LNCaP clone FGC (cell line): ENCODE data around the gene MPL.

Experiments used
- DNase-seq: peaks from one replicate; pipeline ENCODE4 v3.0.0-alpha.2; 2011; ENCODE audit warnings: low read depth
- H3K4me3 ChIP-seq: 2 replicates; pipeline ENCODE4 v1.5.1; 2011; ENCODE audit warnings: mild to moderate bottlenecking, low read depth, low read length, control low read depth
- TF ChIP-seq, protein P1 (sequence below): IDR thresholded peaks from 2 replicates; pipeline ENCODE4 v1.5.1; 2012; ENCODE audit warnings: mild to moderate bottlenecking; ENCODE audit not compliant: control insufficient read depth, insufficient read depth; ENCODE audit errors: extremely low read depth

MPL gene

DNA sequence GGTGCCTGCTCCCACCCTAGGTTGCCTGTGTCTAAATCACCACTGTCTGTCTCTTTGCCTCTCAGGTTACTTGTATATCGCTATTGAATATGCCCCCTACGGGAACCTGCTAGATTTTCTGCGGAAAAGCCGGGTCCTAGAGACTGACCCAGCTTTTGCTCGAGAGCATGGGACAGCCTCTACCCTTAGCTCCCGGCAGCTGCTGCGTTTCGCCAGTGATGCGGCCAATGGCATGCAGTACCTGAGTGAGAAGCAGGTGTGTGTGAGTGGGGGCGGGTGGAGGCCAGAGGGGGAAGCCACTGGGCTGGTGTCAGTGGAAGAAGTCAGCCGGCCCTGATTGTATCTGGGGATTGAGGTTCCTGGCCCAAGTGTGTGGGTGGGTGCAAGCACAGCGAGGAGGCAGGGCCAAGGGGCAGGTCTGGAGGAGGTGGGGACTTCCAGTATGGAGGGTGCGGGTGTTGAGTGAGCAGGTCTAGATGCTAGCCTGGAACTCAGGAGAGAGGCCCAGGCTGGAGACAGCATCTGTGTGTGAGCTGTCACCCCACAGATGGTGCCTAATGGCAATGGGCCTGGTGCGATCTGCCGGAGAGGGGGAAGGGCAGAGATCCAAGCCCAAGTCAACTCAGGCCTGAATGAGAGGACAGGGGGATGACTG is 19.7 kb upstream of the MPL start:
- no peak for DNase-seq
- TF ChIP-seq, protein P1, sequence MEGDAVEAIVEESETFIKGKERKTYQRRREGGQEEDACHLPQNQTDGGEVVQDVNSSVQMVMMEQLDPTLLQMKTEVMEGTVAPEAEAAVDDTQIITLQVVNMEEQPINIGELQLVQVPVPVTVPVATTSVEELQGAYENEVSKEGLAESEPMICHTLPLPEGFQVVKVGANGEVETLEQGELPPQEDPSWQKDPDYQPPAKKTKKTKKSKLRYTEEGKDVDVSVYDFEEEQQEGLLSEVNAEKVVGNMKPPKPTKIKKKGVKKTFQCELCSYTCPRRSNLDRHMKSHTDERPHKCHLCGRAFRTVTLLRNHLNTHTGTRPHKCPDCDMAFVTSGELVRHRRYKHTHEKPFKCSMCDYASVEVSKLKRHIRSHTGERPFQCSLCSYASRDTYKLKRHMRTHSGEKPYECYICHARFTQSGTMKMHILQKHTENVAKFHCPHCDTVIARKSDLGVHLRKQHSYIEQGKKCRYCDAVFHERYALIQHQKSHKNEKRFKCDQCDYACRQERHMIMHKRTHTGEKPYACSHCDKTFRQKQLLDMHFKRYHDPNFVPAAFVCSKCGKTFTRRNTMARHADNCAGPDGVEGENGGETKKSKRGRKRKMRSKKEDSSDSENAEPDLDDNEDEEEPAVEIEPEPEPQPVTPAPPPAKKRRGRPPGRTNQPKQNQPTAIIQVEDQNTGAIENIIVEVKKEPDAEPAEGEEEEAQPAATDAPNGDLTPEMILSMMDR: no peak

DNA sequence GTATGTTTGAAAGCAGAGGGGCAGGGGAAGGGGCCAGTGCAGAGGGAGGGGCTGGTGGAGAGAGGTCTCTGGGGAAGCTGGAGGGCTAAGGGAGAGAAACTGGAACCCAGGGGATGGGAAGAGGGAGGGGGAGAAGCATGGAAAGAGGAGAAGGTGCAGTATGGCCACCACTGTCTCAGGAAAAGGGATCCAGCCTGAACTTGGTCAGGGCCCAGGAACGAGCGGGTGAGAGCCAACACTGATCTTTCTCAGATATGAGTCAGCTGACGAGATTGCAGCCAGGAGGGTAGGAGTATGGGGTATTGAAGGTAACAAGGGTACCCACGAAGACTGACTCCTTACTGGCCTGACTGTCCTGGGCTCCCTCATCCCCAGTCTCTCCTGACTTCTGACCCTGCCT is 18.8 kb upstream of the MPL start:
- no peak overlapping the region for H3K4me3 ChIP-seq
- DNase-seq: no peak
- TF ChIP-seq, protein P1: no peak

More for the DNA sequence above, 19.7 kb upstream of the MPL start:
- no peak overlapping the region for H3K4me3 ChIP-seq

DNA sequence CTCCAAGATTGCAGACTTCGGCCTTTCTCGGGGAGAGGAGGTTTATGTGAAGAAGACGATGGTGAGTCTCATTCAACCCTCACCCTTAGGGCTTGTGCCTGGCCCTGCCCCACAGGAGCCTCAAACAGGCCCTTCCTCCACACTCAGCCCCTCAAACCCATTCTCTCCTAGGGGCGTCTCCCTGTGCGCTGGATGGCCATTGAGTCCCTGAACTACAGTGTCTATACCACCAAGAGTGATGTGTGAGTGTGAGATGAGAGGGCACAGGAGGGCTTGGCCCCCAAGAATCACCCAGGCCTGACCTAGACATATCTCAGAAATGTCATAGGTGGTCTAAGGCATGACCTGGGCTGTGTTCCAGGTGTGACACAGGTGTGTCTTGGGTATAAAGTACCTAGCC is 18.3 kb upstream of the MPL start:
- no peak overlapping the region for H3K4me3 ChIP-seq
- TF ChIP-seq, protein P1: no peak
- DNase-seq: no peak

DNA sequence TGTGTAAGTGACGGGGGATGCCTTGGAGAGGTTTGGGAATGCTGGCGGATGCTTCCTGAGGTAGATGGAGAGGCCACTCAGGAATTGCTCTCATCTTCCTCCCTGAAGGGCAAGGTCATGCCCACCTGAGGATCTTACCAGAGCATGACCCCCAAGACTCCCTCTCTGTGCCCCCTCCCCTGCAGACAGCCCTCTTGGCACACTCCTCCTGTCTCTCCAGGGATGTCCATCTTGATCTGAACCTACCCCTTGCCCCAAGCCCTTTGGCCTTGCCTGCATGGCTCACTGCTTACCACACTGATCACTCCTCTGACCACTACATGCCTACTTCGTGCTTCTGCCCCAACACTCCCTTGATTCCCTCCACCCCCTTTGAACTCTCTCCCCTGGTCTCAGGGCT is 17.9 kb upstream of the MPL start:
- DNase-seq: no peak
- TF ChIP-seq, protein P1: no peak
- H3K4me3 ChIP-seq: no peak overlapping the region

DNA sequence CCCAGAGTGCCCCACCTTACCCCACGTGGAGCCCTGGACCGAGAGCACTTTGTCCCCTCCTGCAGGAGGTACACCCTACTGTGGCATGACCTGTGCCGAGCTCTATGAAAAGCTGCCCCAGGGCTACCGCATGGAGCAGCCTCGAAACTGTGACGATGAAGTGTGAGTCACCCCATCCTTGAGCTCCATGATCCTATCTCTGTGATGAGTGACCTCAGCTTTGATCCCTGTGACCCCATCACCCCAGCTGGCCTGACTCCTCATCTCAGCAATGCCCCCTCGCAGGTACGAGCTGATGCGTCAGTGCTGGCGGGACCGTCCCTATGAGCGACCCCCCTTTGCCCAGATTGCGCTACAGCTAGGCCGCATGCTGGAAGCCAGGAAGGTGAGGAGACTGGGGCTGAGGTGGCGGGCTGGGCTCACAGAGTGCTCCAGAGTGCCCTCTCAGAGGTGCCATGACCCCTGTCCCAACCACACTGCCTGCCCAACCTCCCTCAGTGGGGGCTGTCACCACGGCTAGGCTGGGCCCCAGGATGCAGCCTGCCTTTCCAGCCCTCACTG is 16.2 kb upstream of the MPL start:
- TF ChIP-seq, protein P1: no peak
- H3K4me3 ChIP-seq: no peak overlapping the region

DNA sequence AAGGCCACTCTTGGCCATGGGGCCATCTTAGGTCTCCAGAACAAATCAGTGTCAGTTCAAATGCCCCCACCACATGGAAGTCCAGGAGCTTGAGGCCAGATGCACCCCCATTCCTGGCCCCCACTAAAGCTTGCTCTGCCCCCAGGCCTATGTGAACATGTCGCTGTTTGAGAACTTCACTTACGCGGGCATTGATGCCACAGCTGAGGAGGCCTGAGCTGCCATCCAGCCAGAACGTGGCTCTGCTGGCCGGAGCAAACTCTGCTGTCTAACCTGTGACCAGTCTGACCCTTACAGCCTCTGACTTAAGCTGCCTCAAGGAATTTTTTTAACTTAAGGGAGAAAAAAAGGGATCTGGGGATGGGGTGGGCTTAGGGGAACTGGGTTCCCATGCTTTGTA is 15.1 kb upstream of the MPL start:
- no peak for DNase-seq
- TF ChIP-seq, protein P1: no peak
- H3K4me3 ChIP-seq: no peak overlapping the region

More for the DNA sequence above, 16.2 kb upstream of the MPL start:
- DNase-seq: no peak

DNA sequence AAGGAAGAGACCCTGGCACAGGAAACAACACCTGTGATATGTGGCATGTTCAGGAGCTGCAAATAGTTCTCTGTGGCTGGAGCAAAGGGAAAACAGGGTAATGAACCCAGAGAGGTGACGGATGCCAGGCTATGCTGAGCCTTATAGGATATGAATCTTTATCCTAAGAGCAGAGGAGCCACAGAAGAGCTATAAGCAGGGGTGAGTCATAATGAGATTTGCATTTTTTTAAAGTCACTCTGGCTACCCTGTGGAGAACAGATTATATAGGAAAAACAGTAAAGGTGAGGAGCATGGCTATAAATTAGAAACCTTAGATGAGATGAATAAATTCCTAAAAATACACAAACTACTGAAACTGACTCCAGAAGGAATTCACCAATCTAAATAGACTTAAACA is 12.8 kb upstream of the MPL start:
- no peak overlapping the region for H3K4me3 ChIP-seq
- TF ChIP-seq, protein P1: no peak
- no peak for DNase-seq
